ENCODE measurements around the gene ZNF638.
A peak's percentile ranks its signal among the peaks of the same experiment; 100 is the strongest.

The ZNF638 gene

GRCh38 chr2:71333619-71334018 is 2.0 kb downstream of the ZNF638 start:
- DNase-seq, result no peak

GRCh38 chr2:71336384-71336783 is 4.8 kb downstream of the ZNF638 start:
- no peak for DNase-seq

GRCh38 chr2:71336802-71337201 is 5.2 kb downstream of the ZNF638 start:
- peak; percentile 17 for DNase-seq

- no peak for DNase-seq
Measured at GRCh38 chr2:71337776-71338175, 6.2 kb downstream of the ZNF638 start.

GRCh38 chr2:71339685-71340084 is 8.1 kb downstream of the ZNF638 start:
- DNase-seq, result no peak

GRCh38 chr2:71340176-71340575 is 8.6 kb downstream of the ZNF638 start:
- no peak for DNase-seq

- DNase-seq, result no peak
Measured at GRCh38 chr2:71341645-71342044, 10.1 kb downstream of the ZNF638 start.

GRCh38 chr2:71346065-71346464 is 14.5 kb downstream of the ZNF638 start:
- no peak for DNase-seq

- peak; percentile 18 for DNase-seq
Measured at GRCh38 chr2:71347517-71347916, 15.9 kb downstream of the ZNF638 start.

GRCh38 chr2:71348302-71348701 is 16.7 kb downstream of the ZNF638 start:
- peak; percentile 41 for DNase-seq

- no peak for DNase-seq
Measured at GRCh38 chr2:71353248-71353647, 21.7 kb downstream of the ZNF638 start.

- peak; percentile 42 for DNase-seq
Measured at GRCh38 chr2:71358931-71359671, 27.5 kb downstream of the ZNF638 start.

- no peak for DNase-seq
Measured at GRCh38 chr2:71360434-71360975, 28.9 kb downstream of the ZNF638 start.

GRCh38 chr2:71361631-71362030 is 30.0 kb downstream of the ZNF638 start:
- no peak for DNase-seq

- no peak for DNase-seq
Measured at GRCh38 chr2:71362447-71362846, 30.9 kb downstream of the ZNF638 start.

- DNase-seq, result no peak
Measured at GRCh38 chr2:71370015-71370414, 38.4 kb downstream of the ZNF638 start.

- DNase-seq, result no peak
Measured at GRCh38 chr2:71372042-71372441, 40.5 kb downstream of the ZNF638 start.

- peak; percentile 74 for DNase-seq
Measured at GRCh38 chr2:71379086-71379485, 47.5 kb downstream of the ZNF638 start.

- peak; percentile 53 for DNase-seq
Measured at GRCh38 chr2:71380665-71381064, 49.1 kb downstream of the ZNF638 start.

GRCh38 chr2:71385012-71385411 is 53.4 kb downstream of the ZNF638 start:
- peak; percentile 80 for DNase-seq

- DNase-seq, result no peak
Measured at GRCh38 chr2:71388214-71388613, 56.6 kb downstream of the ZNF638 start.

GRCh38 chr2:71389384-71390072 is 57.9 kb downstream of the ZNF638 start:
- no peak for DNase-seq

GRCh38 chr2:71393216-71393615 is 61.6 kb downstream of the ZNF638 start:
- DNase-seq, result no peak

GRCh38 chr2:71395471-71395870 is 63.9 kb downstream of the ZNF638 start:
- DNase-seq, result no peak

Data from fibroblast of skin of right biceps (primary cell).